Panc1 (cell line): ENCODE results near the gene NKX6-2.

ENCODE experiments used
- CTCF ChIP-seq: fragments of 450-650 bp; IDR thresholded peaks from 2 replicates; pipeline ENCODE4 v1.5.1; 2017; ENCODE audit warnings: mild to moderate bottlenecking
- POLR2AphosphoS5 ChIP-seq: IDR thresholded peaks from 2 replicates; pipeline ENCODE4 v1.6.1; 2012; ENCODE audit warnings: mild to moderate bottlenecking, low read depth, low read length, moderate library complexity
- SIN3A ChIP-seq: IDR thresholded peaks from 2 replicates; pipeline ENCODE4 v1.6.1; 2012; ENCODE audit warnings: low read depth, mild to moderate bottlenecking, low read length, moderate library complexity, borderline replicate concordance; ENCODE audit not compliant: insufficient read depth

- TF ChIP-seq CTCF (no peak), SIN3A (no peak), POLR2AphosphoS5 (no peak)
Observed at GRCh38 chr10:132790934-132791829, 5.2 kb upstream of the NKX6-2 start.
